Right renal pelvis (tissue), 4 donors: ENCODE results near the gene USP6NL. TPM values are rescaled to one million over a fixed set of nuclear protein-coding genes. Genes with fewer than 3 reads are reported as not detected.

Experiments used
- DNase-seq, 4 donors: peaks; one replicate each; pipeline ENCODE4 v3.0.0-alpha.2; 2013; ENCODE audit warnings: low read depth in 4 of 4, low spot score in 3 of 4, missing footprints in 1 of 4
- polyA plus RNA-seq, 4 donors: library from polyadenylated mRNA; unstranded; fragments of 120-200 nt; gene quantifications; one replicate each; pipeline ENCODE4 v1.2.1, GENCODE V29; 2013; ENCODE audit not compliant: insufficient read length in 4 of 4

Gene USP6NL
- polyA plus RNA-seq, 4 donors: 27.2 to 34.1 (median 31.9) TPM

DNA sequence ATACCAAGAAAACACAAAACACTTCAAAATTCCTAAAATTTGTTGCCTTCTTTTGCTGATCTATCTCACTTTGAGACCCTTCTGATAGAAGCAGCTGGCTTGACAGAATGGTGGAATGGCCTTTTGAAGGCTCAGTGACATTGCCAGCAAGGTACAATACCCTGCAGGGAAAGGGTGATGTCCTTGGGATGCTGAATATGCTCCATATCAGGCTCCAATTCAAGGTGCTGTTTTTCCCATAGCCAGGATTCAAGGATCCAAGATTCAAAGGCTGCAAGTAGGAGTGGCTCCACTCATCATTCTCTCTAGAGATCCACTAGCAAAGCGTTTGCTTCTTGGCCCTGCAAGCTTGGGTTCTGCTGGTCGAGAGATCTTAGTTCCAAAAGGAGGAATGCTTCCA, 120.4 kb downstream of the USP6NL start:
- no peak for DNase-seq

DNA sequence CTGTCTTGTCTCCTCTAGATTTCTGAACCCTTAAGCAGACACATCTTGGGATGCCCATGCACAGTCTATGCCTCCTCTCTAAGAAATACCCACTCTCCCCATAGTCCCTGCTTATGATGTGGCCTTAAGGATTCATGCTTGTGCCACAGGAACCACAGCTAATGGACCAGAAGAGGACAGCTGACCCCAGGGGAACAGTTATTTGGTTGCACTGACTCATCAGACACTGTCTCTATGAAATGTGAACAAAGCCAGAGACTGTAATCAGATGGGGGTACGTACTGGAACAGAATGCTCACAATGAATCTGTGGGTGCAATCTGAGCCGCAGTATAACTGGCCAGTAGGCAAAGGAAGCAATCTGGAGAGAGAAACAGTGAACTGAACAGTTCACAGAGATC, 121.9 kb downstream of the USP6NL start:
- DNase-seq: no peak

DNA sequence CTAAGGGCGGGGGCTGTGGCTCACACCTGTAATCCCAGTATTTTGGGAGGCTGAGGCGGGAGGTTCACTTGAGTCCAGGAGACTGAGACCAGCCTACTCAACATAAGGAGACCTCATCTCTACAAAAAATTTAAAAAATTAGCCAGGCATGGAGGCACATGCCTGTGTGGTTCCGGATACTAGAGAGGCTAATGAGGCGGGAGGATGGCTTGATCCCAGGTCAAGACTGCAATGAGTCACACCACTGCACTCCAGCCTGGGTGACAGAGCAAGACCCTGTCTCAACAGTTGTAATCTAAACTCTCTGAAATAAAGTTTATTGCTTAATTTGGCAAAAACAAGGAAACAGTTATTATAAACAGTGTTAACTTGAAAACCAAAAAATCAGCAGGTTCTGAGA, 123.3 kb downstream of the USP6NL start:
- no peak for DNase-seq

DNA sequence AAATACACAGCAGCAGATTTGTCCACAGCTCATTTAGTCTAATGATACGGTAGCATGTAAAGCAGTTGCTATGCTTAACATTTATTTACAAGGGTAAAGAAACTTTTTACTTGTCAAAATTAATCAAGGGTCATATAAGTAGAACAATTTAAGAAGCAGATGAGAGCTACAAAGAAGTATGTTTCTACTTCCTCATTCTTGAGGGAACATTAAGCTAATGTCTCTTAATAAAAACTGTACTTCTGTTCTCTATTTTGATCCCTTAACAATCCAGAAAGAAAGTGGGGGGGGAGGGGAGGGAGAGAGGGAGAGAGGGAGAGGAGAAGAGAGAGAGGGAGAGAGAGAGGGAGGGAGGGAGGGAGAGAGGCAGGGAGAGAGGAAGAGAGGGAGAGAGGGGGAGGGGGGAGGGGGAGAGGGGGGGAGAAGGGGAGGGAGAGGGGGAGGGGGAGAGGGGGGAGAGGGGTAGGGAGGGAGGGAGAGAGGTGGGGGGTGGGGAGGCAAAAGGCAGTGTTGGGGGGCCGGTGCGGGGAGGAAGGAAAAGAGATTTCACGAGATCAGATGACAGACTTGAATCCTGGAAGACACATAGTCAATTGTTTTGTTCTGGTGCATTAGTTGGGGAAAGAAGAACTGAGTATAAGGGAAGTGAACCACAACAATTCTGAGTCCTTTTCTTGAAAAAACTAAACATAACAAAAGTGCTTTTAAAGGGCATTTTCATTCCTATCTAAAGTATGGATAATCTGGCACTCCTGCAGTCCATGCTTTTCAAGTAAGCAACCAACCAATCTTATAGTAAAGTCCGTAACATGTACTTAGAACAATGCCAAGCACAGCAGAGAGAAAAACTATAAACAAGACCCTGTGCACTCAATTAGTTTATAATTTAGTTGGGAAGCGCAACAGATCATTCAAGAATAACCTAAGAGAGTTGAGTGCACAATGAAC, 128.0 kb downstream of the USP6NL start:
- DNase-seq: no peak

GRCh38 chr10:11482306-11482705, 129.1 kb downstream of the USP6NL start:
- no peak for DNase-seq

GRCh38 chr10:11480687-11481086, 130.8 kb downstream of the USP6NL start:
- no peak for DNase-seq

- DNase-seq: no peak
These were observed 132.2 kb downstream of the USP6NL start for GRCh38 chr10:11479300-11479699.

DNA sequence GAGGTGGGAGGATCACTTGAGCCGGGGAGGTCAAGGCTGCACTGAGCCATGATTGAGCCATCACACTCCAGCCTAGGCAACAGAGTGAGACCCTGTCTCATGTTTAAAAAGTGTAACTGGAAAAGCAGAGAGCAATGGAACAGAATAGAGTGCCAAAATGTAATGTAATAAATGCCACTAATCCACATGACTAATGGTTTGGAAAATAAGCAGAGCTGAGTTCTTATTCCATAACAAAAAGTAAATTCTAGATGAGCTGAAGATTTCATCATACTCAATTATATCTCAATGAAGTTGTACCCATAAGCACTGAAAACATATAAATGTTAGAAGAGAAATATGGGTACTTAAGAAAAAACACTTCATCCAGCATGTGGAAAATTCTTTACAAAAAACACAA, 132.6 kb downstream of the USP6NL start:
- DNase-seq: no peak

GRCh38 chr10:11475831-11476434, 135.5 kb downstream of the USP6NL start:
- no peak for DNase-seq

GRCh38 chr10:11473128-11473760, 138.2 kb downstream of the USP6NL start:
- no peak for DNase-seq

DNA sequence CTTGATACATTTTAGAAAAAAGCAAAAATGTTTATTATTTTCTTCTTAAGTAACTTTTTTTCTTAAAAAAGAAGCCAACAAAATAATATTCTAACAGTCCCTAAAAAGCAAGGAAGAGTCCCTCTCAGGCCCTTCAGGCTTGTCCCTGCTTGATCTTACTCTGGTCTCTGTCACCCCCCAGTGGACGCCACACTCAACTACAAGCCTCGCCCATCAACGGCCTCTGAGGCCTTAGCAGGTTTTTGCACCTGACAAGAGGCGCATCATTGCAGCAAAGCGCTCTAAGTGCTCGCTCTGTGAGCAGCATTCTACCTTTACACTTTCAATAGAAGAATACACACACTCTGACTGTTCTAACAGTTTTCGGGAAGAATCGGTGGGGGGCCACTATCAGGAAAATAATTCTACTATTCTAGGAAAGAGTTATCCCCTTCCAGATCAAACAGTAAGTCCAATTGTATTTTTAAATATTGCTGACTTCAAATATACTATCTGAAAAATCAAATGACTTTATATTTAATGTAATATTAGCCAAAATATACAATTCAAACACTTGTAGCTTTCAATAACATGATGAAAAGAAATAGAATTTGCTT, 139.2 kb downstream of the USP6NL start:
- DNase-seq: peak; percentile 14 to 33 (median 16)

DNA sequence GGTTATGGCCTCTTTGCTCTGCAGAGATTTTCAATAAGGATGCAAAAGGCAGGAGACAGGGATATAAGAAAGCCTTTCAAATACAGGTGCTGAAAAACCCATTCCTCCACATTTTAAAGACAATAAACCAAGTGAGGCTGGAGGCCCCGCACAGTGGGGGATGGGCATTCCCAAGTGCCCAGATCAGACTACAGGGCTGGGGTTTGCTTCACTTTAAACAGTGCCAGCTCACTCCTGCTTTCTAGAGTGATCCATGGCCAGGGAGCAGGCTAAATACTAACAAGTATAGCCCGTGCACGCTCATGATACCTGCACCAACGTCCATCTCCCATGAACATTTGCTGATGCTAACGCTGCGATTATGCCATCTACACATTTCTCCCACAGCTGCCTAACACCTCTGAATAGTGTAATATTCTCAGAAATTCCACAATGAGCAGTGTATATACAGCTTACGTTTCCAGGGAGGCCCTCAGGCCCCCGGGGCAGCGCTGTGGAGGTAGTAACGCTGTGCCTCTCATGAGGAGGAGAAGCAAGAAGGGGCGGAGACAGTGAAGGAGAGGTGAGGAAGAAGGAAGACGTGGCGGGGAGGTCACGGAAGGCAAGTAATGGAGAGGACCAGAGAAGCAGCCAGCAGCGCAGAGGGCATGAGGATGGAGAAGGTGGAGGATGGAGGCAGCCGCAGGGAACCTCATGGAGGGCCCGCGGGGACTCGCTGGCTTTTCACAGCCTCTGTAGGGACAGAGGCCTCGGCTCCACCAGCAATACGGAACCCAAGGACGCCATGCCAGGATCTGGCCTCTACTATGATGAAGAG, 141.7 kb downstream of the USP6NL start:
- no peak for DNase-seq

DNA sequence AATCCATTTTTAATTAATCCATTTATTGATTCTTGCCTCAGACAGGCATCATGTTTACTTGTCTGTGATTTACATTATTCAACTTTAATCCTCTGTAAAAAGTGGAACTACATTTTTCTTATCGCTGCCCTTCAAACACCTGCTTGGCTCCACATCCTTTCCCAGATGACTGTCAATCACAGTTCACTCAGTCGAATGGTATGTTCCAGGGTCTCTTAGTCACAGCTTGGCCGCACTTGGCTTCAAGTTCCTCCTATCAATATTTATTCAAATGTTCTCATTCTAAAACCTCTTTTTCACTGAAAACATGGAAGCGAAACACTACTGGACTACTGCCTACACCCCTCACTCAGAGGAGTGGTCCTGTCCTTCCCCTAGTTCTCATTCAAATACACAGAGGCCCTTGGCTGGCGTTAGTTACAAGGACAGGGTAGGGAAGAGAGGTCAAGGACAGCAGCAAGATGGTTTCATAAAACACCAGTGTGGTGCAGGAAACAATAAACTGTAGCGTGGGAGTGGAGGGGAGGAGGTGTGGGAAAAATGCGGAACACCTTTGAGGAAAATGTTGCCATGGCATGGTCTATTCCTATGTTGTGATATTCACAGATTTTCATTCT, 143.2 kb downstream of the USP6NL start:
- no peak for DNase-seq

- no peak for DNase-seq
These were observed 146.0 kb downstream of the USP6NL start for GRCh38 chr10:11465406-11465805.

- DNase-seq: no peak
These were observed 148.3 kb downstream of the USP6NL start for GRCh38 chr10:11463111-11463510.

DNA sequence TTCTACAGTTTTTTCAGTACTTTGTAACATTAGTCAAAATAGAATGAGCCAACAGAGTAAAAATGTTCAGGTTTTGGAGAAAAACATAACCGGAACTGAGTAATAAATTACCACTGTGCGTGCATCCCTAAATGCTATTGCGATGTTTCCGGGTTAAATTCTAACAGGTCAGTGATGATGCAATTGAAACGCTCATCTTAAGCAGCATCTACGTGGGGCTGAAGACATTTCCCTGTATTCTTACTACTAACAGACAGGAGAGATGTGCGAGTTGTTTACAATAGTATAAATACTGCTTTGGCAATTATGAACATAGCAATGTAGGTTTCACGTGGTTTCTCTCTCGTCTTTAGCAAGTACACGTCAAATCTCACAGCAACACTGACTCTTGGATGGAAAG, 149.4 kb downstream of the USP6NL start:
- no peak for DNase-seq

GRCh38 chr10:11457336-11457735, 154.1 kb downstream of the USP6NL start:
- DNase-seq: no peak

- no peak for DNase-seq
These were observed 156.4 kb downstream of the USP6NL start for GRCh38 chr10:11454958-11455566.

- no peak for DNase-seq
These were observed 157.3 kb downstream of the USP6NL start for GRCh38 chr10:11454160-11454559.
